HCT116 (cell line): ENCODE results near the gene KIF7. TPM values are rescaled to one million over a fixed set of nuclear protein-coding genes. Genes with fewer than 3 reads are reported as not detected.

Source experiments
- ATAC-seq: fragments of 200-7000 bp; cut with Tn5 transposase; 2 replicates; pipeline ENCODE4 v1.9.1; 2020; ENCODE audit warnings: mild to moderate bottlenecking, moderate library complexity
- Bru-seq: library from RNA; stranded (reverse); fragments of 400-500 nt; gene quantifications from one replicate; lab custom pipeline; 2021; lab: Mats Ljungman, UMichigan
- BruChase-seq, 2 experiments: library from RNA; stranded (reverse); fragments of 400-500 nt; gene quantifications; one replicate each; lab custom pipeline; 2021; lab: Mats Ljungman, UMichigan
- BruUV-seq: library from RNA; stranded (reverse); fragments of 400-500 nt; replicated peaks from 2 replicates; lab custom pipeline; 2021; lab: Mats Ljungman, UMichigan
- CTCF ChIA-PET: fragments of 300-600 bp; sonication (Branson Sonifier 250); formaldehyde crosslinking; loops from one replicate; lab custom pipeline; 2021; ENCODE audit warnings: antibody characterized with exemption; lab: Charles Lee
- POLR2A ChIA-PET: fragments of 300-600, 350-600 bp; sonication (Branson Sonifier 250); formaldehyde crosslinking; loops from one replicate; lab custom pipeline; 2021; ENCODE audit warnings: antibody characterized with exemption; lab: Charles Lee
- RAD21 ChIA-PET, 2 experiments: fragments of 300-600 bp; sonication (Branson Sonifier 250); formaldehyde crosslinking; loops; one replicate each; lab custom pipeline; 2023; ENCODE audit warnings: low total read pairs in 2 of 2; ENCODE audit not compliant: uncharacterized antibody in 2 of 2, unreplicated experiment in 2 of 2, low non-redundant PET in 1 of 2; lab: Charles Lee
- DNase-seq: peaks from one replicate; pipeline ENCODE4 v3.0.0-alpha.2; 2010; ENCODE audit warnings: low read depth, low spot score
- H2AFZ ChIP-seq: fragments of 200-600 bp; shearing (Covaris generic), sonication (generic); 2 replicates; pipeline ENCODE4 v1.6.1; 2017; ENCODE audit warnings: low read depth, mixed run types, mixed read lengths, antibody characterized with exemption, low read length; ENCODE audit not compliant: poor library complexity, severe bottlenecking
- H3K27ac ChIP-seq: 2 replicates; pipeline ENCODE4 v1.5.1; 2012; ENCODE audit warnings: low read depth, low read length
- H3K27me3 ChIP-seq: fragments of 200-600 bp; sonication (generic); 2 replicates; pipeline ENCODE4 v1.6.1; 2016; ENCODE audit warnings: mixed run types, low read length, mixed read lengths; ENCODE audit not compliant: insufficient read depth
- H3K36me3 ChIP-seq, 2 experiments: fragments of 200-500 bp in 1 of 2; fragments of 200-600 bp in 1 of 2; sonication (Bioruptor generic) in 1 of 2; sonication (generic) in 1 of 2; 2 replicates each; pipeline versions ENCODE4 v1.5.1 to v1.6.1; 2014 to 2016; ENCODE audit warnings: low read length in 2 of 2, inconsistent platforms in 1 of 2, mixed read lengths in 1 of 2, mixed run types in 1 of 2; ENCODE audit not compliant: insufficient read depth in 2 of 2, control insufficient read depth in 1 of 2
- H3K4me1 ChIP-seq, 2 experiments: fragments of 200-600 bp in 1 of 2; sonication (generic) in 1 of 2; 2 replicates each; pipeline versions ENCODE4 v1.5.1 to v1.6.1; 2012 to 2017; ENCODE audit warnings: low read length in 2 of 2, inconsistent platforms in 1 of 2, mild to moderate bottlenecking in 1 of 2, mixed read lengths in 1 of 2, mixed run types in 1 of 2, moderate library complexity in 1 of 2; ENCODE audit not compliant: insufficient read depth in 2 of 2, control insufficient read depth in 1 of 2
- H3K4me2 ChIP-seq: fragments of 200-600 bp; sonication (generic); 2 replicates; pipeline ENCODE4 v1.6.1; 2017; ENCODE audit warnings: mixed run types, low read length, mixed read lengths
- H3K4me3 ChIP-seq, 2 experiments: fragments of 200-600 bp in 1 of 2; sonication (generic) in 1 of 2; replicated peaks in 1 of 2; 2 replicates each; pipeline ENCODE4 v1.5.1; 2011 to 2016; ENCODE audit warnings: low read length in 2 of 2, control low read depth in 1 of 2, low read depth in 1 of 2, mild to moderate bottlenecking in 1 of 2, mixed read lengths in 1 of 2, mixed run types in 1 of 2
- H3K79me2 ChIP-seq: fragments of 200-600 bp; sonication (generic); 2 replicates; pipeline ENCODE4 v1.6.1; 2017; ENCODE audit warnings: mild to moderate bottlenecking, mixed run types, low read length, moderate library complexity, mixed read lengths; ENCODE audit not compliant: insufficient read depth
- H3K9ac ChIP-seq: fragments of 200-600 bp; sonication (generic); 2 replicates; pipeline ENCODE4 v1.6.1; 2016; ENCODE audit warnings: low read length, mixed read lengths
- H3K9me2 ChIP-seq: fragments of 200-600 bp; sonication (generic), shearing (Covaris generic); 2 replicates; pipeline ENCODE4 v1.6.1; 2017; ENCODE audit warnings: mixed run types, mild to moderate bottlenecking, moderate library complexity; ENCODE audit not compliant: insufficient read depth
- H3K9me3 ChIP-seq, 2 experiments: fragments of 200-500 bp in 1 of 2; fragments of 200-600 bp in 1 of 2; sonication (Bioruptor generic) in 1 of 2; sonication (generic) in 1 of 2; 2 replicates each; pipeline ENCODE4 v1.6.1; 2014 to 2017; ENCODE audit warnings: low read length in 2 of 2, mixed read lengths in 2 of 2, inconsistent platforms in 1 of 2, low read depth in 1 of 2, mild to moderate bottlenecking in 1 of 2, mixed run types in 1 of 2, moderate library complexity in 1 of 2; ENCODE audit not compliant: control insufficient read depth in 1 of 2, insufficient read depth in 1 of 2
- H4K20me1 ChIP-seq: fragments of 200-600 bp; sonication (generic), shearing (Covaris generic); 2 replicates; pipeline ENCODE4 v1.6.1; 2017; ENCODE audit warnings: mixed run types, mild to moderate bottlenecking, moderate library complexity; ENCODE audit not compliant: insufficient read depth
- EZH2phosphoT487 ChIP-seq: fragments of 200-600 bp; IDR thresholded peaks from 2 replicates; pipeline ENCODE4 v1.6.1; 2018; ENCODE audit warnings: antibody characterized with exemption, borderline replicate concordance
- FOSL1 ChIP-seq: IDR thresholded peaks from 2 replicates; pipeline ENCODE4 v1.6.1; 2012; ENCODE audit warnings: low read depth
- intact Hi-C: fragments of 100-400 bp; cut with micrococcal nuclease; formaldehyde crosslinking; loops from 2 replicates; pipeline ENCODE4 v1.10.0; 2022
- long read RNA-seq: library from polyadenylated mRNA; unstranded; transcript quantifications from one replicate; pipeline ENCODE4 v2.0.0, GENCODE V29; 2021; ENCODE audit not compliant: unreplicated experiment
- polyA plus RNA-seq: library from polyadenylated mRNA; unstranded; fragments of >200 nt; gene quantifications from 2 replicates; pipeline ENCODE4 v1.2.1, GENCODE V29; 2012; ENCODE audit warnings: missing spikeins
- total RNA-seq: library from RNA; stranded (reverse); gene quantifications from one replicate; pipeline ENCODE4 v1.2.1, GENCODE V29; 2021; ENCODE audit not compliant: unreplicated experiment

Gene KIF7, protein sequence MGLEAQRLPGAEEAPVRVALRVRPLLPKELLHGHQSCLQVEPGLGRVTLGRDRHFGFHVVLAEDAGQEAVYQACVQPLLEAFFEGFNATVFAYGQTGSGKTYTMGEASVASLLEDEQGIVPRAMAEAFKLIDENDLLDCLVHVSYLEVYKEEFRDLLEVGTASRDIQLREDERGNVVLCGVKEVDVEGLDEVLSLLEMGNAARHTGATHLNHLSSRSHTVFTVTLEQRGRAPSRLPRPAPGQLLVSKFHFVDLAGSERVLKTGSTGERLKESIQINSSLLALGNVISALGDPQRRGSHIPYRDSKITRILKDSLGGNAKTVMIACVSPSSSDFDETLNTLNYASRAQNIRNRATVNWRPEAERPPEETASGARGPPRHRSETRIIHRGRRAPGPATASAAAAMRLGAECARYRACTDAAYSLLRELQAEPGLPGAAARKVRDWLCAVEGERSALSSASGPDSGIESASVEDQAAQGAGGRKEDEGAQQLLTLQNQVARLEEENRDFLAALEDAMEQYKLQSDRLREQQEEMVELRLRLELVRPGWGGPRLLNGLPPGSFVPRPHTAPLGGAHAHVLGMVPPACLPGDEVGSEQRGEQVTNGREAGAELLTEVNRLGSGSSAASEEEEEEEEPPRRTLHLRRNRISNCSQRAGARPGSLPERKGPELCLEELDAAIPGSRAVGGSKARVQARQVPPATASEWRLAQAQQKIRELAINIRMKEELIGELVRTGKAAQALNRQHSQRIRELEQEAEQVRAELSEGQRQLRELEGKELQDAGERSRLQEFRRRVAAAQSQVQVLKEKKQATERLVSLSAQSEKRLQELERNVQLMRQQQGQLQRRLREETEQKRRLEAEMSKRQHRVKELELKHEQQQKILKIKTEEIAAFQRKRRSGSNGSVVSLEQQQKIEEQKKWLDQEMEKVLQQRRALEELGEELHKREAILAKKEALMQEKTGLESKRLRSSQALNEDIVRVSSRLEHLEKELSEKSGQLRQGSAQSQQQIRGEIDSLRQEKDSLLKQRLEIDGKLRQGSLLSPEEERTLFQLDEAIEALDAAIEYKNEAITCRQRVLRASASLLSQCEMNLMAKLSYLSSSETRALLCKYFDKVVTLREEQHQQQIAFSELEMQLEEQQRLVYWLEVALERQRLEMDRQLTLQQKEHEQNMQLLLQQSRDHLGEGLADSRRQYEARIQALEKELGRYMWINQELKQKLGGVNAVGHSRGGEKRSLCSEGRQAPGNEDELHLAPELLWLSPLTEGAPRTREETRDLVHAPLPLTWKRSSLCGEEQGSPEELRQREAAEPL (N-terminal part only)
- total RNA-seq (0.12 TPM), Bru-seq, nascent RNA (percentile 12 among the genes with signal in this experiment), BruChase-seq, experiment 1, labeled RNA remaining after a 6-hour chase (percentile 32 among the genes with signal in this experiment), BruChase-seq, experiment 2, labeled RNA remaining after a 2-hour chase (percentile 16 among the genes with signal in this experiment)
- polyA plus RNA-seq, result 0.19 and 0.21 TPM in 2 replicates
- long read RNA-seq, result 0 reads

DNA sequence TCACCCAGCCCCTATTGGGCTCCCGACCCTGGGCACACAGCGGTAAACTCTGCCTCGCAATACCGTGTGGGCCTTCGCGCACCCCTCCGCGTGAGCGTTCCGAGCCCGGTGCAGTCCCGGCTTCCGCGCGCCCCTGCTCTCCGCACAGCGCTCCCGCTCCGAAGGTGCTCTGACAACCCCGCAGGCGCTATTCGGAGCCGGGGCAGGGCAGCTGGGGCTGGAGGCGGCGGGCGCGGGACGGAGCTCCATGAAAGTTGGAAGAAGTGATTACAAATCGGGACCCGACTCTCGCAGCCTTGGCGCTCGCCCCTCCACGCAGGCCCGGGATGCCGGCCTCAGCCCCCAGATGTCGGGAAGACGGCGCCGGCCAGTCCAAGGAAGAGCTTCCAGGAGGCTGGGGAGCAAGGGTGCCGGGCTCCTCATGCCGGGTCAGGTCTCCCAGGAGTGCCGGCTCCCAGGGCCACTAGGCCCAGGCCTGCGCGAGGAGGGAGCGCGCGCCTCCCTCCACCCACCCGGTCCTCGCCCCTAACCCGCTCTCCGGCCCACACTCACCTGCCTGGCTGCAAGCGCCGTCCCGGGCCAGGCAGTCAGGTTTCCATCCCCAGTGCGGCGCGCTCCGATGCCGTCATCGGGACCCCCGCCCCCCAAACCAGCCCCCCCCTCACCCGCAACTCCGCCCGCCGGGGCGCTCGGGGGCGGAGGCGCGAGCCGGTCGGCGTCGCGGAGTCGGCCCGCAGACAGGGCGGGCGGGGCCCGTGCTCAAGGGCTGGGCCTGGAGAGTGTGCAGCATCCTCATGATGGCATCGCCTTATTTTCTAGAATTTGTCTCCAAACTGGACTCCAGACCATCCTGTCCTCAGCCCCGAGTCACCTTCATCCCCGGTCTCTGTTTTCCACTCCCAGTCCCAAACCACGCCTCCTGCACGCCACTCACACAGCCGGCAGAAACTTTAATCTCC is at the start of gene KIF7:
TSS of gene KIF7 (minus strand) at position 621 of the 959 bp plus-strand sequence. CDS start 2,537 bp downstream, outside the sequence.
- CTCF ChIA-PET, result no interaction called here
- DNase-seq, result no peak

More for the DNA sequence above, at the start of gene KIF7:
- Histone ChIP-seq H3K27ac (no peak within 1 kb of the TSS), H3K9me2 (no peaks in the 10 kb centered on the region), H2AFZ (no peak within 1 kb of the TSS), H4K20me1 (no peaks in the 10 kb centered on the region), H3K4me1 (no peaks in the 10 kb centered on the region), H3K36me3 (no peaks in the 10 kb centered on the region), H3K27me3 (no peaks in the 10 kb centered on the region), H3K9ac (no peak within 1 kb of the TSS), H3K4me2 (no peak within 1 kb of the TSS), H3K4me3 (no peak within 1 kb of the TSS), H3K9me3 (no peaks in the 10 kb centered on the region), H3K79me2 (no peaks in the 10 kb centered on the region)
- ATAC-seq, result no peak
- POLR2A ChIA-PET, result no interaction called here
- RAD21 ChIA-PET, result no interaction called here
- TF ChIP-seq FOSL1 (no peak), EZH2phosphoT487 (no peak)
- BruUV-seq, result no TSS peak
- intact Hi-C loops, result no loop called here
